ENCODE results near the gene YY2.

The YY2 gene

GRCh38 chrX:21875013-21875412 is 19.2 kb downstream of the YY2 start:
- no peak for DNase-seq

DNA sequence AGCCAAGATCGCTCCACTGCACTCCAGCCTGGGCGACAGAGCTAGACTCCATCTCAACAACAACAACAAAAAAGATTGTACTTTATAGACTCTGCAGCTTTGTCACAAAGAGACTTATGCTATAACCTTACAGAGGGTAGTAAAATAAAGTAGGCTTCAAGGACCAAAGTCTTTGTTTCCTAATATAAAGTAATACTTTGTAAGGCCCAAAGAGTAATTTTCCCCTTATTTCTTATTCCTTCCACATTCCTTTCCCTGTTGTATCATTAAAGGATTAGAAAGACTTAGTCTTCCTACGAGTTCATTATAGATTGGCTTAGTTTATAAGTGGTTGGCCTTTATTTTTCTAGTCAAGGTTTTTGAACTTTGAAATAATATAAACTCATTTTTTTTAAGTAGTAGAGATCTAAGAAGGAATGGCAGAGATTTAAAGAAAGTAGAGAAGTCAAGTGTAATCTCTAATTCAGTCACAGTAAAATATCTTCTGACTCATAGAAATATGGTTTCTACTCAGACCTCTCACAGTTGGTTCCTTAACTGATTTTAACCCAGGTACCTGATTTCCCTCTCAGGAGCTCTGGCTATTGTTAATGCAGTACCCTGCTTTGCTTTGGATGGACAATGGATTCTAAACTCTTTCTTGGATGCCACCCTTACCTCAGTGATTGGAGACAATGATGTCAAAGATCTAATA is 26.2 kb downstream of the YY2 start:
- DNase-seq, result no peak

DNA sequence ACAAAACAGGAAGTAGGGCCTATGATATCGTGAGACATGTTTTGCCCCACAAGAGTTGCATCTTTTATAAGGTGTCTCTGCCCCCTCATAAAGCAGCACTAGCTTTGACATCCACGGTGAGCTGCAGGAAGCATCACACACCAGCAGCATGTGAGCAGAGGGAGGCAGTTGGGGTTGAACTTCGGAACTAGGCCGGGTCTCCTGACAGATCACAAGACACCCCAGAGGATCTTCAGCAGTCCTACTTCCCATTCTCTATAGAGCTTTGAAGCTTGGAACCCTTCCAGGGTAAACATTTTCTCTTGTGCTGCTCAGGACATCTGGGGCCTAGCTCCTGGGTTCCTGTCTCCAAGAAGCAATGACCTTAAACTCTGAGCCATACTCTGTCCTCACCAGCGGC is 27.5 kb downstream of the YY2 start:
- no peak for DNase-seq

DNA sequence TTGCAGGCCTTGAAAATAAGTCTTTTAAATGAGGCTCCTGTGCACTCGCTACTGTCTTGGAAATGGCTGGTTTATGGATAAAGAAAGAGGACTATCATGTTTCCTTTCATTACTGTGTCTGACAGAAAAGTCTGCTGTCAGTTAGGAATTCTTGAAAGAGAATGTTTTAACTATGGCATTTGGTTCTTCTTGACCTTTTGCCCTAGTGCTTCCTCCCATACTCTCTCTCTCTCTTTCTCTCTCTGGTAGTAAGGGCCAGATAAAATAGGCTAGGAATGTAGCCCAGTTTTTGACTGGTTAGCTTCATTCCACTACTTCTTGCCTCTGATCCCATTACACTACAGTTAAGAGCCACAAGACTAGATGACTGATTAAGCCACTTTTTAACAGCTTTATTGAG is 29.8 kb downstream of the YY2 start:
- DNase-seq, result no peak

- peak; percentile 35 for DNase-seq
Observed at GRCh38 chrX:21905313-21905712, 49.5 kb downstream of the YY2 start.

DNA sequence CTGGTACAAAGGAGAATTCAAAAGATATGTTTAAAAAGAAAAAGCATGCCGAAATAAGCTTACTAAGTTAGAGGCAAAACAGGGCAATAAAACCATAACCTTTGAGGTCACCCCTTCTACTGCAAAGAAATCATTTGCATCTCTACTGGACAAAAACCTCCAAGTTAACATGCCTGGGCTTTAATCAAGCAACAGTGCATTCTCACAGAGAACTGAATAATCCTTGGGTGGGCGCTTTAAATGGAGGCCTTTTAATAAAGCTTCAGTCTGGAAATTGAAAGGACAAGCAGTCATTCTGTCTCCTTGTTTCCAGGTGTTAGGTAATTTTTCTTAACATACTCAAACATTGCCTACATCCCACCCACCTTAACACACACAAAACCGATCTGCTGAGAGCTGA is 50.2 kb downstream of the YY2 start:
- no peak for DNase-seq

GRCh38 chrX:21907260-21907659 is 51.5 kb downstream of the YY2 start:
- DNase-seq, result no peak

All from NCI-H2029 (cell line).